Stimulated activated CD8-positive, alpha-beta memory T cell treated with anti-CD3 and anti-CD28 coated beads, Interleukin-15, amount 100 ng/mL, for 1 hour (primary cell): Measurements from ENCODE around the gene SPPL3.

Experiments
- DNase-seq: peaks from one replicate; pipeline ENCODE4 v3.0.0-alpha.2; 2020; ENCODE audit warnings: low read depth

SPPL3 gene

GRCh38 chr12:120874547-120875245 lies 29.5 kb downstream of the SPPL3 start:
- no peak for DNase-seq

- DNase-seq: no peak
These were observed 30.9 kb downstream of the SPPL3 start for GRCh38 chr12:120873226-120873625.

GRCh38 chr12:120872487-120872886 lies 31.7 kb downstream of the SPPL3 start:
- DNase-seq: no peak

GRCh38 chr12:120870415-120870814 lies 33.7 kb downstream of the SPPL3 start:
- DNase-seq: no peak

- DNase-seq: no peak
These were observed 34.8 kb downstream of the SPPL3 start for GRCh38 chr12:120869376-120869775.

GRCh38 chr12:120866108-120866507 lies 38.0 kb downstream of the SPPL3 start:
- no peak for DNase-seq

- no peak for DNase-seq
These were observed 39.1 kb downstream of the SPPL3 start for GRCh38 chr12:120865098-120865497.

GRCh38 chr12:120862664-120863063 lies 41.5 kb downstream of the SPPL3 start:
- no peak for DNase-seq

- DNase-seq: no peak
These were observed 42.9 kb downstream of the SPPL3 start for GRCh38 chr12:120861074-120861795.

- DNase-seq: no peak
These were observed 45.7 kb downstream of the SPPL3 start for GRCh38 chr12:120858306-120859088.

- DNase-seq: no peak
These were observed 47.2 kb downstream of the SPPL3 start for GRCh38 chr12:120856980-120857379.

- no peak for DNase-seq
These were observed 48.2 kb downstream of the SPPL3 start for GRCh38 chr12:120855823-120856588.

- DNase-seq: no peak
These were observed 49.4 kb downstream of the SPPL3 start for GRCh38 chr12:120854804-120855203.

GRCh38 chr12:120853188-120853587 lies 51.0 kb downstream of the SPPL3 start:
- DNase-seq: no peak

- no peak for DNase-seq
These were observed 52.2 kb downstream of the SPPL3 start for GRCh38 chr12:120851944-120852343.

- DNase-seq: no peak
These were observed 52.7 kb downstream of the SPPL3 start for GRCh38 chr12:120851444-120851843.

GRCh38 chr12:120849765-120850164 lies 54.4 kb downstream of the SPPL3 start:
- DNase-seq: no peak

- DNase-seq: no peak
These were observed 56.3 kb downstream of the SPPL3 start for GRCh38 chr12:120847814-120848213.

- DNase-seq: no peak
These were observed 56.8 kb downstream of the SPPL3 start for GRCh38 chr12:120847392-120847791.

- no peak for DNase-seq
These were observed 57.4 kb downstream of the SPPL3 start for GRCh38 chr12:120846721-120847120.

GRCh38 chr12:120845696-120846095 lies 58.5 kb downstream of the SPPL3 start:
- no peak for DNase-seq
